Progenitor cell of endocrine pancreas (in vitro differentiated cells): Measurements from ENCODE around the gene PTGDR. TPM values are rescaled to one million over a fixed set of nuclear protein-coding genes. Genes with fewer than 3 reads are reported as not detected.
A peak's percentile ranks its signal among the peaks of the same experiment; 100 is the strongest.

Source experiments
- DNase-seq: peaks from one replicate; pipeline ENCODE4 v3.0.0; 2021; ENCODE audit warnings: low spot score; ENCODE audit not compliant: unreplicated experiment
- H3K27ac Mint-ChIP-seq: 2 replicates; pipeline ENCODE4 v1.8.0; 2021; ENCODE audit warnings: mild to moderate bottlenecking, moderate library complexity, mixed read lengths
- H3K27me3 Mint-ChIP-seq: 2 replicates; pipeline ENCODE4 v1.8.0; 2021; ENCODE audit warnings: mixed read lengths
- H3K36me3 Mint-ChIP-seq: 2 replicates; pipeline ENCODE4 v1.8.0; 2022; ENCODE audit warnings: mixed read lengths; ENCODE audit not compliant: insufficient read depth
- H3K4me1 Mint-ChIP-seq: 2 replicates; pipeline ENCODE4 v1.8.0; 2021; ENCODE audit warnings: low read depth, mixed read lengths
- H3K4me3 Mint-ChIP-seq: 2 replicates; pipeline ENCODE4 v1.8.0; 2021; ENCODE audit warnings: low read depth, mild to moderate bottlenecking, moderate library complexity, mixed read lengths
- H3K9me3 Mint-ChIP-seq: 2 replicates; pipeline ENCODE4 v1.8.0; 2021; ENCODE audit warnings: low read depth, mixed read lengths
- total RNA-seq: library from RNA; stranded (reverse); gene quantifications from 2 replicates; pipeline ENCODE4 v1.2.1, GENCODE V29; 2021
- TF ChIP-seq, protein P1 (sequence below): fragments of 200-600 bp; sonication (generic); IDR thresholded peaks from one replicate; pipeline ENCODE4 v1.5.0; 2021; ENCODE audit warnings: antibody characterized with exemption, mild to moderate bottlenecking; ENCODE audit not compliant: unreplicated experiment

Gene PTGDR
- total RNA-seq, 1 donor from 2014 or later = not detected

DNA sequence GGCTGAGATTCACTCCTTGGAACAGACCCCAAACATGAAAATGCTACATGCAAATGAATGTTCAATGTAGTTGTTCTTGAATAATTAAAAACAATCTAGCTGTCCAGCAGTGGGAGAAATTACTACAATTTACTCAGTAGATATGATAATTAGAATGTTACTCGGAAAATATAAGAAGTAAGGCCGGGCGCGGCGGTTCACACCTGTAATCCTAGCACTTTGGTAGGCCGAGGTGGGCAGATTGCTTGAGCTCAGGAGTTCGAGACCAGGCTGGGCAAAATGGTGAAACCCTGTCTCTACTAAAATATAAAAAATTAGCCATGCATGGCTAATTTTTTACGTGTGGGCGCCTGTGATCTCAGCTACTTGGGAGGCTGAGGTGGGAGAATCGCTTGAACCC lies 31.3 kb downstream of the PTGDR start:
- Mint-ChIP-seq H3K9me3 (no peaks in the 10 kb centered on the region), H3K36me3 (no peaks in the 10 kb centered on the region), H3K27ac (no peak overlapping the region), H3K4me1 (no peaks in the 10 kb centered on the region), H3K27me3 (peaks cover 4% of the 10 kb centered on the region), H3K4me3 (no peak overlapping the region)
- TF ChIP-seq, protein P1, sequence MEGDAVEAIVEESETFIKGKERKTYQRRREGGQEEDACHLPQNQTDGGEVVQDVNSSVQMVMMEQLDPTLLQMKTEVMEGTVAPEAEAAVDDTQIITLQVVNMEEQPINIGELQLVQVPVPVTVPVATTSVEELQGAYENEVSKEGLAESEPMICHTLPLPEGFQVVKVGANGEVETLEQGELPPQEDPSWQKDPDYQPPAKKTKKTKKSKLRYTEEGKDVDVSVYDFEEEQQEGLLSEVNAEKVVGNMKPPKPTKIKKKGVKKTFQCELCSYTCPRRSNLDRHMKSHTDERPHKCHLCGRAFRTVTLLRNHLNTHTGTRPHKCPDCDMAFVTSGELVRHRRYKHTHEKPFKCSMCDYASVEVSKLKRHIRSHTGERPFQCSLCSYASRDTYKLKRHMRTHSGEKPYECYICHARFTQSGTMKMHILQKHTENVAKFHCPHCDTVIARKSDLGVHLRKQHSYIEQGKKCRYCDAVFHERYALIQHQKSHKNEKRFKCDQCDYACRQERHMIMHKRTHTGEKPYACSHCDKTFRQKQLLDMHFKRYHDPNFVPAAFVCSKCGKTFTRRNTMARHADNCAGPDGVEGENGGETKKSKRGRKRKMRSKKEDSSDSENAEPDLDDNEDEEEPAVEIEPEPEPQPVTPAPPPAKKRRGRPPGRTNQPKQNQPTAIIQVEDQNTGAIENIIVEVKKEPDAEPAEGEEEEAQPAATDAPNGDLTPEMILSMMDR = no peak
- DNase-seq = no peak

GRCh38 chr14:52299692-52300278 lies 32.3 kb downstream of the PTGDR start:
- Mint-ChIP-seq H3K27ac (no peak overlapping the region), H3K9me3 (no peaks in the 10 kb centered on the region), H3K27me3 (peaks cover 7% of the 10 kb centered on the region), H3K4me3 (no peak overlapping the region), H3K4me1 (no peaks in the 10 kb centered on the region), H3K36me3 (no peaks in the 10 kb centered on the region)
- no peak for DNase-seq
- TF ChIP-seq, protein P1 = peak; percentile 73

- Mint-ChIP-seq H3K36me3 (no peaks in the 10 kb centered on the region), H3K9me3 (no peaks in the 10 kb centered on the region), H3K27me3 (peaks cover 7% of the 10 kb centered on the region), H3K27ac (no peak overlapping the region), H3K4me1 (peaks cover 6% of the 10 kb centered on the region), H3K4me3 (no peak overlapping the region)
- no peak for DNase-seq
- TF ChIP-seq, protein P1 = no peak
These were observed 35.7 kb downstream of the PTGDR start for GRCh38 chr14:52303236-52303635.

DNA sequence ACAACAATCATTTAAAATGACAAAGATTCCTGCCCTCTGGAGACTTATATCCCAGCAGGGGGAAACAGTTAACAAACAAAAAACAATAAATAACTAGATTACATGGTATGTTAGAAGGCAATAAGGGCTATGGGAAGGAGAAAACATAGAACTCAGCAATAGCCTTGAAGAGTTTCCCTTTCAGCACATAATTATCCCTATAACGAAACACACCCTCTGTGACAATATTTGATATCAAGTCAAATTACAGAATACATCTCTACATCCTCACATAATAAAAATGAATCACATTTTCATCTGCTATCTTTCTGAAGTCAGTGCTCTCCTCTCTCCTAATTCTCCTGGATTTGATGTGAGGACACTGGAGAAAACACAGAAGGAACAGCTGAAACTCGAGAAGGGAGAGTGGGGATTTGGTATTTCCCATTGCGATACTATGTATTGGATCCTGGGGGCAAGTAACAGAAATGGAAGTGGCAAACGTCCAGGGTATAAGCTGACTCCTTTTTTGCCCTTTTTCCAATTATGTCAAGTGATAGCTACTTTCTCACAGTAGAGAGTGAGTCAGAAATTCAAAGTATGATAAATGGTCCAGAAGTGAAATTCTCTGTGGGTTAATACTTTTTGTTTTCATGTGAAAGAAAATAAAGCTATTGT lies 36.9 kb downstream of the PTGDR start:
- peaks cover 7% of the 10 kb centered on the region for H3K27me3 Mint-ChIP-seq
- H3K9me3 Mint-ChIP-seq = no peaks in the 10 kb centered on the region
- TF ChIP-seq, protein P1 = no peak
- peak overlapping the region; percentile 34 for H3K27ac Mint-ChIP-seq
- H3K4me1 Mint-ChIP-seq = peaks cover 6% of the 10 kb centered on the region
- H3K36me3 Mint-ChIP-seq = no peaks in the 10 kb centered on the region
- no peak overlapping the region for H3K4me3 Mint-ChIP-seq
- no peak for DNase-seq

DNA sequence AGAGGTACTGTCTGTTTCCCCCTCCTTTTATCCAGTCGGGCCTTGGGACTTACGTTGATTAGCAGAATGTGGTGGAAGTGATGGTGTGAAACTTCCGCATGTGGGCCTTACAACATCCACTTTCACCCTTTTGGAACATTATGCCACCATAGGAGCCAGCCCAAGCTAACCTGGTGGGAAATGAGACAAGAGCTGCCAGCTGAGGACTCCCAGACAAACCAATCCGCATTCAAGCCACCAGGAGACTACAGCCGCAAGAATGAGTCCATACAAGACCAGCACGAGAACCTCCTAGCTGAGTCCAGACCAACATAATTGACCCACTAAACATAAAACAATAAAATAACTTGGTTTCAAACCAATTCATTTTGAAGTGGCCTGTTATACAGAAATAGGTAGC lies 37.5 kb downstream of the PTGDR start:
- no peak for DNase-seq
- Mint-ChIP-seq H3K4me3 (no peak overlapping the region), H3K27me3 (peaks cover 7% of the 10 kb centered on the region), H3K36me3 (no peaks in the 10 kb centered on the region), H3K9me3 (no peaks in the 10 kb centered on the region), H3K27ac (no peak overlapping the region), H3K4me1 (peaks cover 6% of the 10 kb centered on the region)
- TF ChIP-seq, protein P1 = no peak
